Ishikawa (cell line): ENCODE data around the gene KLB.

Experiments used
- CEBPB ChIP-seq: IDR thresholded peaks from 2 replicates; pipeline ENCODE4 v1.6.1; 2012
- CREB1 ChIP-seq: IDR thresholded peaks from 2 replicates; pipeline ENCODE4 v1.6.1; 2012; ENCODE audit warnings: low read depth
- EGR1 ChIP-seq: IDR thresholded peaks from 2 replicates; pipeline ENCODE4 v1.6.1; 2012
- EP300 ChIP-seq: IDR thresholded peaks from 2 replicates; pipeline ENCODE4 v1.6.1; 2012; ENCODE audit warnings: borderline replicate concordance
- FOXM1 ChIP-seq: IDR thresholded peaks from 2 replicates; pipeline ENCODE4 v1.6.1; 2012; ENCODE audit warnings: low read depth, borderline replicate concordance
- MAX ChIP-seq: IDR thresholded peaks from 2 replicates; pipeline ENCODE4 v1.6.1; 2012
- NFIC ChIP-seq: IDR thresholded peaks from 2 replicates; pipeline ENCODE4 v1.6.1; 2012
- RAD21 ChIP-seq: IDR thresholded peaks from 2 replicates; pipeline ENCODE4 v1.6.1; 2012; ENCODE audit warnings: low read depth
- TAF1 ChIP-seq: IDR thresholded peaks from 2 replicates; pipeline ENCODE4 v1.6.1; 2012; ENCODE audit warnings: low read depth, mild to moderate bottlenecking
- TCF12 ChIP-seq: IDR thresholded peaks from 2 replicates; pipeline ENCODE4 v1.6.1; 2012; ENCODE audit warnings: low read depth
- TEAD4 ChIP-seq: IDR thresholded peaks from 2 replicates; pipeline ENCODE4 v1.6.1; 2012
- YY1 ChIP-seq: IDR thresholded peaks from 2 replicates; pipeline ENCODE4 v1.6.1; 2012; ENCODE audit warnings: low read depth
- ZBTB7A ChIP-seq: IDR thresholded peaks from 2 replicates; pipeline ENCODE4 v1.6.1; 2012; ENCODE audit warnings: low read depth
- TF ChIP-seq, protein P1 (sequence below): IDR thresholded peaks from 2 replicates; pipeline ENCODE4 v1.6.1; 2012
- TF ChIP-seq, protein P2 (sequence below): IDR thresholded peaks from 2 replicates; pipeline ENCODE4 v1.6.1; 2012; ENCODE audit warnings: low read depth, mild to moderate bottlenecking

The KLB gene

DNA sequence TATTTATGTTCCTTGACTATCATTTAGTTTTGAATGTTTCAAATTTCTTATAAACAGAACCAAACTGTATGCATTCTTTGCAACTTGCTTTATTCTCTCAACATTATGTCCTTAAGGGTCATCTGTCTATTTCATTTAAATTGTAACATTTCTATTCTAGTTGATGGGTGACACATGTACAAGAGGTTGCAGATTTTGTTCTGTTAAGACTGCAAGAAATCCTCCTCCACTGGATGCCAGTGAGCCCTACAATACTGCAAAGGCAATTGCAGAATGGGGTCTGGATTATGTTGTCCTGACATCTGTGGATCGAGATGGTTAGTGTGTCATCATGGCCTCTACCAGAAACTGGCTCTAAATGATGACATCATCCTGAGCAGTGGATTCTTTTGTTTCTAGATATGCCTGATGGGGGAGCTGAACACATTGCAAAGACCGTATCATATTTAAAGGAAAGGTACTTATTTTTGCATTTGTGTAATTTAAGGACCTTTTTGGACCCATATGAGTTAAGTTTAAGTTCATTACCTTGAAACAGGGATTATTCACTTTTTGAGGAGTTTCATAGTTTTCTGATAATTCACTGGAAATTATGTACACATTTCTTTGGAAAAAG lies 58.3 kb downstream of the KLB start:
- TF ChIP-seq MAX (no peak), YY1 (no peak), EP300 (no peak), RAD21 (no peak), TEAD4 (no peak), NFIC (no peak), CEBPB (no peak), CREB1 (no peak)

DNA sequence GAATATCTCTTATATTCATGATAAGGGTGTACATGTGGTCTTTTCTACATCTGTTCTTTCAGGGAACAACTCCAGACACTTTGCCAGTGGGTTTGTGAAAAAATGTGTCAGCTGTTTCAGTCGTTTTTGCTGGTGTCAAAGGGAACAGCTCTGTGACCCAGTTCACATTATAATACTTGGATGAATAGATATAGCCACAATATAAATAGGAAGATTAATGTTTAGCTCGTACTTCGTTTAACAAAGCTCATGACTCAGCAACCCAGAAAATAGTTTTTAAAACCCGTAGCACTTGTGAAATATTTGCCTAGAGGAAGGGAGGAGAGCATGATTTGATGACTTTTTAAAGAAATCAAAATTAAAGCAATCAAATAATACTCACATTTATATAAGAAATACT lies 60.0 kb downstream of the KLB start:
- TF ChIP-seq FOXM1: no peak
- TF ChIP-seq RAD21: no peak
- TF ChIP-seq EP300: no peak
- TF ChIP-seq TAF1: no peak
- TF ChIP-seq TCF12: no peak
- no peak for TF ChIP-seq ZBTB7A
- TF ChIP-seq, protein P1, sequence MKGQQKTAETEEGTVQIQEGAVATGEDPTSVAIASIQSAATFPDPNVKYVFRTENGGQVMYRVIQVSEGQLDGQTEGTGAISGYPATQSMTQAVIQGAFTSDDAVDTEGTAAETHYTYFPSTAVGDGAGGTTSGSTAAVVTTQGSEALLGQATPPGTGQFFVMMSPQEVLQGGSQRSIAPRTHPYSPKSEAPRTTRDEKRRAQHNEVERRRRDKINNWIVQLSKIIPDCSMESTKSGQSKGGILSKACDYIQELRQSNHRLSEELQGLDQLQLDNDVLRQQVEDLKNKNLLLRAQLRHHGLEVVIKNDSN: no peak
- no peak for TF ChIP-seq CREB1
- TF ChIP-seq CEBPB: no peak
- TF ChIP-seq EGR1: no peak

DNA sequence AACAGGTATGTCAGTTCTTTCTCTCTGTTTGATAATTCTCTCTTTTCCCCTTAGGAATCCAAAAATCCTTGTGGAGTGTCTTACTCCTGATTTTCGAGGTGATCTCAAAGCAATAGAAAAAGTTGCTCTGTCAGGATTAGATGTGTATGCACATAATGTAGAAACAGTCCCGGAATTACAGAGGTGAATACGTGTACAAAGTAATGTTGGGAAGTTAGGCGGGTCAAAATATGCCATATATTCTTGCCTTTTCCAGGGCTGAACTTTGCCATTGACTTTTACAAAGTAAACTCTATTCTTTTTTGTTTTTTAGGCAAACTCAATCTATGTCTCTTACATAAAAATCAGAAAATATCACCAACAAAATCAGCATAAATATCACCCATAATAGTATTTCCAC lies 60.7 kb downstream of the KLB start:
- TF ChIP-seq CREB1: no peak
- no peak for TF ChIP-seq RAD21
- TF ChIP-seq, protein P2, sequence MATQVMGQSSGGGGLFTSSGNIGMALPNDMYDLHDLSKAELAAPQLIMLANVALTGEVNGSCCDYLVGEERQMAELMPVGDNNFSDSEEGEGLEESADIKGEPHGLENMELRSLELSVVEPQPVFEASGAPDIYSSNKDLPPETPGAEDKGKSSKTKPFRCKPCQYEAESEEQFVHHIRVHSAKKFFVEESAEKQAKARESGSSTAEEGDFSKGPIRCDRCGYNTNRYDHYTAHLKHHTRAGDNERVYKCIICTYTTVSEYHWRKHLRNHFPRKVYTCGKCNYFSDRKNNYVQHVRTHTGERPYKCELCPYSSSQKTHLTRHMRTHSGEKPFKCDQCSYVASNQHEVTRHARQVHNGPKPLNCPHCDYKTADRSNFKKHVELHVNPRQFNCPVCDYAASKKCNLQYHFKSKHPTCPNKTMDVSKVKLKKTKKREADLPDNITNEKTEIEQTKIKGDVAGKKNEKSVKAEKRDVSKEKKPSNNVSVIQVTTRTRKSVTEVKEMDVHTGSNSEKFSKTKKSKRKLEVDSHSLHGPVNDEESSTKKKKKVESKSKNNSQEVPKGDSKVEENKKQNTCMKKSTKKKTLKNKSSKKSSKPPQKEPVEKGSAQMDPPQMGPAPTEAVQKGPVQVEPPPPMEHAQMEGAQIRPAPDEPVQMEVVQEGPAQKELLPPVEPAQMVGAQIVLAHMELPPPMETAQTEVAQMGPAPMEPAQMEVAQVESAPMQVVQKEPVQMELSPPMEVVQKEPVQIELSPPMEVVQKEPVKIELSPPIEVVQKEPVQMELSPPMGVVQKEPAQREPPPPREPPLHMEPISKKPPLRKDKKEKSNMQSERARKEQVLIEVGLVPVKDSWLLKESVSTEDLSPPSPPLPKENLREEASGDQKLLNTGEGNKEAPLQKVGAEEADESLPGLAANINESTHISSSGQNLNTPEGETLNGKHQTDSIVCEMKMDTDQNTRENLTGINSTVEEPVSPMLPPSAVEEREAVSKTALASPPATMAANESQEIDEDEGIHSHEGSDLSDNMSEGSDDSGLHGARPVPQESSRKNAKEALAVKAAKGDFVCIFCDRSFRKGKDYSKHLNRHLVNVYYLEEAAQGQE: no peak
- TF ChIP-seq, protein P1: no peak
- TF ChIP-seq CEBPB: no peak
- TF ChIP-seq MAX: no peak
- no peak for TF ChIP-seq YY1
- TF ChIP-seq NFIC: no peak
- TF ChIP-seq ZBTB7A: no peak
- no peak for TF ChIP-seq TAF1
- no peak for TF ChIP-seq TEAD4

GRCh38 chr4:39469429-39470077 lies 62.8 kb downstream of the KLB start:
- TF ChIP-seq TEAD4: peak; percentile 47
- TF ChIP-seq YY1: no peak
- TF ChIP-seq EGR1: no peak
- TF ChIP-seq RAD21: peak; percentile 86
- TF ChIP-seq, protein P1: no peak
- no peak for TF ChIP-seq ZBTB7A
- TF ChIP-seq MAX: 0 out of 2 replicates have a peak, but pooled peaks have one; percentile 44
- TF ChIP-seq TAF1: no peak

DNA sequence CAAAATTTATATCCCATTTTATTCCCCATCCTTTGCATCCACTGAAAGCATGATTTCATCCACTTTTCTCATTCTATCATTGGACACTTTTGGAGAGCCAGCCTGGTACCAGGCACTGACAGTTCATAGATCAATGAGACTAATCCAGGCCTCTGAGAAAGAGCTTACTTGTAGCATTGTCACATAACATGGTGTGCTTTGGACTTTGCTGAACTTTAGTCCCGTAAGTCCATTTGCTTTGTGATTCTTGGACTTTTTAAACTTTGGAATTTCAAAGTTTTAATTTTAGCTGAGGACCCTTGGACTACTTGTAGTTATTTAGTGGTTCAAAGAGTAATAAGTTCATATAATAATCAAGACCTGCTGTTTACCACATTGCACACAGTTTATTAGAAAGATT lies 63.7 kb downstream of the KLB start:
- TF ChIP-seq TAF1 (no peak), TCF12 (no peak), FOXM1 (no peak), RAD21 (no peak), EGR1 (no peak), ZBTB7A (no peak), EP300 (no peak), CEBPB (no peak), CREB1 (no peak), TEAD4 (no peak), YY1 (no peak), NFIC (no peak), MAX (no peak)
- TF ChIP-seq, protein P2: no peak
- TF ChIP-seq, protein P1: no peak
